Fibroblast of peridontal ligament (primary cell): Measurements from ENCODE around the gene CDKAL1.

Experiments used
- DNase-seq: peaks from one replicate; pipeline ENCODE4 v3.0.0-alpha.2; 2010; ENCODE audit errors: extremely low read depth

CDKAL1 gene

DNA sequence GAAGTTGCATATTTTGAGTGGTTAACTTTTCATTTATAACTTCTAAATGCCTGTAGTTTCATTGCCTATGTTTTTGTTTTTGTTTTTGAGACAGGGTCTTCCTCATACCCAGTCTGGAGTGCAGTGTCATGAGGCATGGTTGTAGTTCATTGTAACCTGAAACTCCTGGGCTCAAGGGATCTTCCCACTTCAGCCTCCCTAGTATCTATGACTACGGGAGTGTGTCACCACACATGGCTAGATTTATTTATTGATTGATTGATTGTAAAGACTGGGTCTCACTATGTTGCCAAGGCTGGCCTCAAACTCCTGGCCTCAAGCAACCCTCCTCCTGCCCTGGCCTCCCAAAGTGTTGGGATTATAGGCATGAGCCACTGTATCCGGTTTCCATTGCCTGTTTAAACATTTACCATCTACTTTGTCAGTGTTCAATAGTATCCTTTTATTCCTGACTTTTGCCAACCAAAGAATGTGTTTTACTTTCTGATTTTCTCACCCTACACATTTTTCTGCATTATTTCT lies 144.6 kb downstream of the CDKAL1 start:
- DNase-seq = no peak

DNA sequence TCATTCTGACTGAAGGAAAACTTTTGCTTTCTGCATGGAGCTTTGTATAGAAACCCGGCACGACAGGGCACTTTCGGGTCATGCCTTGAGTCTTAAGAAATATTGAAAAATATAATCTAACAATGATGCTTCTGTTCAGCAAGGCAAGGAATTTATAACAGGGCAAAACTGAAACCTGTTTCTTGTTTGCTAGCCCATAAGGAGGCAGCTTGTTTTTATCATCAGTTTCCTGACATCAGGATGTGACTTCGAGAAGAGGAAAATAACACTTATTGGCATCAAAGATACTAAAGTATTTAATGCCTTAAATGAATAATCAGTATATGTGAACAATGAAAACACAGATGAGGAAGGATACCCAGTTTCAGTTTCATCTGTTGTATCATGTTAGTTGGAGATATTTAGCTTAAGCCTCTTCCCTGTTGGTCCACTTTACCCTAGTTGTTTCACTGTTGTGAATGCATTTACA lies 146.5 kb downstream of the CDKAL1 start:
- DNase-seq = peak; percentile 45

DNA sequence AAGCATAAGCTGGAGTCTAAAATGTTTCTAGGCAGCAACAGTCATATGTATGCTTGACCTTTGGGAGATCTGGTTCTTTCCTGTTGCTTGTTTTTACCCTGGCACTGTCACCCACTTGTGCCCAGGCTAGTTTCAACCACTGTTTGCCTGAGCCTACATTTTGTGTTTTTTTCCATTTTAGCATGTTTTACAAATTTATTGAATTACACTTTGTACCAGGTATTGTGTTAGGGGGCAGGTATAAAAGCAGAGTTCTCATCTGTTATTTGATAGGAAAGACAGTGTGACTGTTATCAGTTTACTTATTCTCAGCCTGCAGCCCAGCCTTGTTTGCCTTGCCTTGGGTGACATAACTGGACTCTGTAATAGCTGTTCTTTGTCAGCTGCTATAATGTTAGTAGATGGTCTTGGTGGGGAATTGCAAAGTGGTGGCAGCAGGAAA lies 147.0 kb downstream of the CDKAL1 start:
- DNase-seq = no peak

DNA sequence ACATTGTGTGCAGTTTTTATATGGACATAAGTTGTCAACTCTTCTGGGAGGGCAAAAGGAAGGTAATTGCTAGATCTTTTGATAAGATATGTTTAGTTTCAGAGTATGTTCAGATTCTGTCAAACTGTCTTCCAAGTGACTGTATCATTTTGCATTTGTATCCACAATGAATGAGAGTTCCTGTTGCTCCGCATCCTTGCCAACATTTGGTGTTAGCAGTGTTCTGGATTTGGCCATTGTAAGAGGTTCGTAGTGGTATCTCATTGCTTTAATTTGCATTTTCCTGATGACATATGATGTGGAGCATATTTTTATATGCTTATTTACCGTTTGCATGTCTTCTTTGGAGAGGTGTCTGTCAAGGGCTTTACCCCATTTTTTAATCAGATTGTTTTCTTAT lies 150.2 kb downstream of the CDKAL1 start:
- no peak for DNase-seq

DNA sequence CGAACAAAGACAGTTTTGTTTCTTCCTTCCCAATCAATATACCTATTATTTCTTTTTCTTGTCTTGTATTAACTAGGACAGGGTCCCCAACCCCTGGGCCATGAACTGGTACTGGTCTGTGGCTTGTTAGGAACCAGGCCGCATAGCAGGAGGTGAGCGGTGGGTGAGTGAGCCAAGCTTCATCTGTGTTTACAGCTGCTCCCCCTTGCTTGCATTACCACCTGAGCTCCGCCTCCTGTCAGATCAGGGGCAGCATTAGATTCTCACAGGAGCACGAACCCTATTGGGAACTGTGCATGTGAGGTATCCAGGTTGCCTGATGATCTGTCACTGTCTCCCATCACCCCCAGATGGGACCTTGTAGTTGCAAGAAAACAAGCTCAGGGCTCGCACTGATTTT lies 151.9 kb downstream of the CDKAL1 start:
- no peak for DNase-seq

DNA sequence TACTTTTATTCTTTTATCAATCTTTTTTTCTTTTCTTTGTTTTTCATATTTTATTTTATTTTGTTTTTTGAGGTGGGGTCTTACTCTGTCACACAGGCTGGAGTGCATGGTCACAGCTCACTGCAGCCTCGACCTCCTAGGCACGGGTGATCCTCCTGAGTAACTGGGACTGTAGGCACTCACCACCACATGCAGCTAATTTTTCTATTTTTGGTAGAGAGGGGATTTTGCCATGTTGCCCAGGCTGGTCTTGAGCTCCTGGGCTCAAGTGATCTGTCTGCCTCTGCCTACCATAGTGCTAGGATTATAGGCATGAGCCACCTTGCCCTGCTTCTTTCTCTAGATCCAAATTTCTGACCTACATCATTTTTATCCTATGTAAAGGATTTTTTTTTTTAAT lies 153.2 kb downstream of the CDKAL1 start:
- DNase-seq = no peak

DNA sequence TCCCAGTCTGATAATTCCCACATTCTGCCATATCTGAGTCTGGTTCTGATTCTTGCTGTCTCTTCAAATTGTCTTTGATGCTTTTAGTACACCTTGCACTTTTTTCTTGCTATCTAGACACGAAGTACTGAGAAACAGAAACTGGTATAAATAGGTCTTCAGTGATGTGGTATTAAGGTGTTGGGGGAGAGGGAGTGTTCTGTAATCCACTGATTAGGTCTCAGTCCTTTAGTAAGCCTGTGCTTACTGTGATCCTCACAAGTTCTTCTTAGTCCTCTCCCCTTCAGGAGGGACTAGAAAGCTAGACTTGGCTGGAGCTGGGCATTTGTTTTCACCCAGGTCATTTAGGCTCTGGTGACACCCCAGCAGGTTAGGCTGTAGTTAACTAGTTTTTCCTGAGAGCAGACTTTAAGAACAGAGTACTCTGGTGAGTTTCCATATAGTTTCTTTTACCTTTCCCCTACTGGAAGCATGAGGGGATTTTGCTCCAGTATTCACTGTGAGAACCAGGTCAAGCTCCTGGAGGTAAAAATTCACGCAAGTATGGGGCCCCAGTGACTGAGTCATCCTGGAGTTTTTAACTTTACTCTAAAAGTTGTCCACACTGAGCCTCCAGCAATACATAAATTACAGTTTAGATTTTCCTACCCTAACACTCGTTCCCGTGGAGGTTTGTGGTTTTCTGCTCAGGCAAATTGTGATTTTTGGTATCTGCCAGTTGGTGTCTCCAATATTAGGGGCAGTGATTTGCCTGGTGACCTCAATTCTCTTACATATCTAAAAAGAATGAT lies 154.6 kb downstream of the CDKAL1 start:
- peak; percentile 53 for DNase-seq

DNA sequence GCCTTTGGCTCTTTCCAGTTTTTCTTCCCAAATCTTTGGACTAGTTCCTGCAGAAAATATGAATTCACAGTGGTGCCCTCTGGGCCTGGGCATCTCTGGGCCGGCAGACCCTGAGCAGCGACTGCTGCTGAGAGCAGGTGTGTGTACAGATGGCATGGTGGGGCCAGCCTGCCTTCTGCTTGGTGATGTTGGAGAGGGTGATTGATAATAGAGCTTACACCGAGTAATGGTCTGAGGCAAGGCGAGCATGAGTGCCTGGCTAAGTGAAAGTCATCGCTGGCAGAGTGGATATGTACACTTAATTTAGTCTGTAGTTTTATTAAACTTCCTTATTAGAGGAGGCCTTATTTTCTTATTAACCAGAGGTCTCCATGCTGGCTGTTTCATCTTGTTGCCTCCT lies 156.9 kb downstream of the CDKAL1 start:
- DNase-seq = no peak

DNA sequence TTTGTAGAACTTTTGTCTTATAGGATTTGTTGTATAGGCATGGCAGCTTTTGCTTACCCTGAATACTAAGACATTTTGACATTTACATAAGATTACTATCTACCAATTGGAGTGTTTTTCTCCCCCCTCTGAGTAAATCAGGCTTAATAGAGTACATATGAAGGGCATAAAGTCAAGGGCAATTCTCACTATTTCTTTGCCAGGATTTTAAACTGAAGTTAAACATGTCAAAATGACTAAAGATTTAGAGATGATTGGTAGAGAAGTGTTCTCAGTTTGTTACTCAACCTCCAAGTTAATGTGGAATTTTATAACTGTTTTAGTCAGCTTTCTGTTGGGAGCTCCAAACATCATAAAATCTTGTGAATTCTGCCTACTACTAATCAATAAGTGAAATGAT lies 157.8 kb downstream of the CDKAL1 start:
- peak; percentile 79 for DNase-seq

DNA sequence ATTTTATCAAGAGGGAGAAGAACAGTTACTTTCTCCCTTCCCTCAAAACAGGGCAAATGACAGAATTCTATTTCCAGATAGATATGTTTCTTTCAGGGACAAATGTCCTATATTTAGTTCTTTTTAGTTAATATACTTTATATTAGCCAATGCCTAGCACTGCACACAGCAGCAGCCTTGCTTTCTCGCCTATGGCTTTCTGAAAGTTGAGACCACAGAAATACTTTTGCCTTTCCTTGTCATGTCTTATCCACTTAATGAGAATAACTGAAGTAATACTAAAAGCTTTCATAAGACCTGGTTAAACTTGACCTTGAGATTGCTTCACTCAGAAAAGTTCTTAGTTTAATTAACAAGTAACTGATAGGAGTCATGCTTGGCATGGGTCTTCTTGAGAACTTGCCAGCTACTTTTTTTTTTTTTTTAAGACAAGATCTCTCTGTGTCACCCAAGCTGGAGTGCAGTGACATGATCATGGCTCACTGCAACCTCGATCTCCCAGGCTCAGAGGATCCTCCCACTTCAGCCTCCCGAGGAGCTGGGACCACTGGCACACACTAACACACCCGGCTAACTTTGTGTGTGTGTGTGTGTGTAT lies 159.3 kb downstream of the CDKAL1 start:
- DNase-seq = peak; percentile 27

DNA sequence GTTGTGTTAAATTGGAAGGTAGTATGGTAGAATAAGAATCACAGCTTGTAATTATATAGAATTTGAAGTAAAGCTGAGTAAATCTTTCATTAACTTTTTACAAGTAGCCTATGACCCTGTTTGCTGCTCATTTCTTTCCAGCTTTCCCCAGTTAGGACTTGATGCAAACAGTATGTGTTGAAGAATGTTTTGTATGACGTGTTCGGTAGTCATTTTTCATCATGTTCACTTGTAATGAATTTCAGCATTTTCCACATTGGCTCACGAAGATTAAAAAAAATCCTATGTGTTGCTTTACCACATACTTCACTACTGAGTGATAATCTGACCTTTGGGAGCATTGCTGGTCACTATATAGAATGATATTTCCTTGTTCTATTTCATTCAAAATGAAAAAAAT lies 162.4 kb downstream of the CDKAL1 start:
- peak; percentile 63 for DNase-seq

DNA sequence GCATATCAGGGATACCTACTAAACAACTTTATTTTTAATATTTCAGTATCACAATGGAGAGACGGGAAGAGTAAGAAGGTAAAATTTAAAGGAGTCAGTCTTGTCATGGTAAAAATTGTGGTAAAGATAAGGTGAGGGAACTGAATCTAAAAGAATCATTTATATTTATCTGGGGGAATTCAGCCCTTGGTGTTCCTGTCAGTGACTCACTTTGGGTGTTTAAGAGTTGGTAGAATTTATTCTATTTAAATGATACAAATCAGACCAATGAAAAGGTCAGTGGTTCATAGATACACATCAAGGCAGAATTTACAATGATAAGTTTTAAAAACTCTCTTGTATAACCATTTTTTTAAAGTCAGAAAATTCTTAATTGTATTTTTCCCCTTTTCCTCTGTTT lies 164.4 kb downstream of the CDKAL1 start:
- no peak for DNase-seq

DNA sequence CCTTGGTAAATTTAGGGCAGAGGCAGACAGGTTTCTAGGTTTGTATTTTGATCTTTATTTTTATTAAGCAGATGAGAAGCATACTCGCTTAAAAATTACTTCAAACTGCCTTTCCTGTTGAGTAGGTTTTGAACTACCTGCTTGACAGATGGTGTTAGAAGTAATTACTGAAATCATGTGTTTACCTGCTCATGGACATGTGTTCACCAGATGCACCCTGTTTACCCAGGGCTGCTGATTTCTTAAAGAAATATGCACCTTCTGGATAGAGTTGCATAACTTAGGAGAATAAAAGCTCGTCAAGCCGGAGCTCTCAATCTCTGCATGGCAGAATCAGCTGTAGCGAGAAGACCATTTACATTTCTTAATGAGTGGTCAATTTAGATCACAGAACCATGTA lies 165.1 kb downstream of the CDKAL1 start:
- no peak for DNase-seq

DNA sequence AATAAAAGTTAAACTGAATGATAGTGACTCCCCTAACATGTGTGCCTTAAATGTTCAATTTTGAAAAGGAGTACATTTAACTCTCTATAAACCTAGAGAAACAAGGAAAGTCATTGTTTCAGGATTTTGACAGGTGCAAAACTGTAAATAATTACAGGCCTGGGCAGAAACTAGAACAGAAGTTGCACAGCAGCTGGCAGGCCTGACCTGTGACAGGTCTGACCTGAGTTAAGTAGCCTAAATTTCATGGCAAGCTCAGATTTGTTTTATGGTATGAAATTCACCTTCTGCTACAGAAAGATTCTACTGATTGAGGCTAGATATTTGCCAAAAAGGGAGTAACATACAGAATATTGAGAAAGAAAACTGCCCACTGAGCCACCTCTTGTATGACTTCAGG lies 166.1 kb downstream of the CDKAL1 start:
- no peak for DNase-seq

DNA sequence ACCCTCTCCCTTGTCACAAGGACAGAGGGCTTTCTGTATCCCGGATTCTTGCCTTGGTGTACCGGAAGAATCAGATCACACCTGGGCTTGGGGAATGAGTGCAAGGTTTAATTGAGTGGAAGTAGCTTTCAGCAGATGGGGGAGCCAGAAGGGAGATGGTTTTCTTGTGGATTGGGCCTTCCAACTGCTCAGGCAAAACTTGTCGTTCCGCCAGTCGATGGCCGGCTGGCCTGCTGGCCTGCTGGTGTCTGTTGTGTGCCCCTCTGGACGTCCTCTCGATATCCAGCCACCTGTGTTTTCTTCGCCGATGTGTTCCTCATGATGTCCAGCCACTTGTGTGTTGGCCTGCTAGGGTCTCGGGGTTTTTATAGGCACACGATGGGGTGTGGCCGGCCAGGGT lies 168.1 kb downstream of the CDKAL1 start:
- DNase-seq = no peak

DNA sequence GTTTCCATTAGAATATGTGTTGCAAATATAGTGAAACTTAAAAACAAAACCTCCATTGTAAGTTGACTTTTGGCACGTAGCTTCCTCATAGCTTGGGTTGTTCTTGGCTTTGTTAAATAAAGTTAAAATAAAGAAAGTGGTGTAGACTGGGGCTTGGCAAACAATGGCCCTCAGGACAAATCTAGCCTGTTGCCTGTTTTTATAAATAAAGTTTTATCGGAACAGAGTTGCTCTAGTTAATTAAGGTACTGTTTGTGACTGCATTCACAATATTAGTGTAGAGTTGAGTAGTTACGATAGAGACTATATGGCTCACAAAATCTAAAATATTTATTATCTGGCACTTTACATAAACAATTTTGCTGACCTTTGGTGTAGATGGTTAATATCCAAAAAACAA lies 168.8 kb downstream of the CDKAL1 start:
- no peak for DNase-seq

DNA sequence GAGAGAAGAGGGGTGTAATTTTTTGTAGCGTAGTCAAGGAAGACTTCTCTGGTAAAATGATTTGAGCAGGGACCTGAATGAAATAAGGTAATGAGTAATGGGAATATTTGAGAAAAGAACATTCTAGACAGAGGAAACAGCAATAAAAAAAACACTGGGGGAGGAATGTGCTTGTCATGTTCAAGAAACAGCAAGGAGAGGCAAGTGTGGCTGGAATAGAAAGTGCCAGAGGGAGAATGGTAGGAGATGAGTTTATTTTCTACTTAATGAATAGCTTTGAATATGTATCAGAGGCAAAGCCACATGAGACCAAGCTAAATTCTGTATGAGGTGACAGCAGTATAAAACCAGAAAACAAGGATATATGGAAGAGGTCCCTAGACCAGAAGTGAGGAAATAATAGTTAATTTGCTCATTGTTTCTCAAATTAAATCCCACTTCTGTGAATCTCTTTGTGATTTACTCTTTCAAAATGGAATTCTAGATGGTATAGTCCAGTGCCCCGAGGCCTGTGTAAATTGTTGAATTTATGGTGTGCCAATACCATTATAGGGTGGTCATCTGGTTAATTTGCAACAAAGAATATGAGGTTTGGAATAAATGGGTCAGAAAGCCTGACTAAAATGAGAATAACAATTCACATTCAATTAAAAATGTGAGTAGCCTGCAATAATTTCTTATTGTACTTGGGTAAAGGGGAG lies 170.2 kb downstream of the CDKAL1 start:
- DNase-seq = no peak

DNA sequence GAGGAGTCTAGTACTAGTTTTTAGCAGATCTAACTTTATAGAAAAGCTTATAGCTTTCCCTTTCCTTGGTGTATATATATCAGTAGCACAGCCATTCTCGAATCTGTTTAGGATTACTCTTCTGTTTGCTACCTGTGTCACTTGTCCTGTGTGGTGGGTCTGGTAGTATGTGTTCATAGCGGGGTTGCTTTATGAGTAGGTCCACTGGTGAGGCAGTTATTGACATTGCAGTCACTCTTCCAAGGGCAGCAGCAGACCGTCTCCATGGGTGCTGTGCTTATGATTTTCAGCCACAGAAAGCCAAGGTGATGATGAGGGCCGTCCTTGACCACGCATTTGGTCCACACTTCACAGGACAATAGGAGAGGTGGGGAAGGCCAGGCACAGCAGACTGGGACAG lies 171.5 kb downstream of the CDKAL1 start:
- DNase-seq = no peak

DNA sequence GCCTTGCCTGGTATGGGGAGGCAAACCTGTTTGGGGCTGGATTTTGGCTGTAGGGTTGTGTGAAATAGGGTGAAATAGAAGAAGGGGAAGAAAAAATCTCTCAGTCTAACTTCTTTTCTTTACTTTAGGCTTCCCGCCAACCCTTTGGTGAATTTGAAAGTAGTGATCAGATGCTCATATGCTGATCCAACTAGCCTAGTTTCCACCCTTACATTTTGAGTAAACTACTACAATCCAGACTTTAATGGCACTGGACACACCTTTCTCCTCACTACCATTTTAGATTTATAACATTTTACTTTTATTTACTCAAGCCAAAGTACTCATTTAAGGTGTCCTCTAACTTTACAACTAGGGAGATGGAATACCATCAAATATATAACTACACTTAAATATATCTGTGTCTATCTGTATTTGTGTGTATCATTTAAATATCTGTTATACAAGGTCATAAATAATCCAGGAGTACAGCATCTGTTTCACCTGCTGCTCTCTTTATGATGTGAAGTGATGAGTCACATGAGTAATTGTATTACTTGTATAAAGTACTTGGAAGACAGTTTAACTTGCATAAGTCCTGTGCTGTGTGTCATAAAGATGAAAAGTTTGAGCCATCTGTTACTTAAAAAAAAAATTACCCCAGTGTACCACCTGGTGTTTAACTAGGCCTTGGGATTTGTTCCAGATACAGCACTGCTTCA lies 172.1 kb downstream of the CDKAL1 start:
- no peak for DNase-seq

DNA sequence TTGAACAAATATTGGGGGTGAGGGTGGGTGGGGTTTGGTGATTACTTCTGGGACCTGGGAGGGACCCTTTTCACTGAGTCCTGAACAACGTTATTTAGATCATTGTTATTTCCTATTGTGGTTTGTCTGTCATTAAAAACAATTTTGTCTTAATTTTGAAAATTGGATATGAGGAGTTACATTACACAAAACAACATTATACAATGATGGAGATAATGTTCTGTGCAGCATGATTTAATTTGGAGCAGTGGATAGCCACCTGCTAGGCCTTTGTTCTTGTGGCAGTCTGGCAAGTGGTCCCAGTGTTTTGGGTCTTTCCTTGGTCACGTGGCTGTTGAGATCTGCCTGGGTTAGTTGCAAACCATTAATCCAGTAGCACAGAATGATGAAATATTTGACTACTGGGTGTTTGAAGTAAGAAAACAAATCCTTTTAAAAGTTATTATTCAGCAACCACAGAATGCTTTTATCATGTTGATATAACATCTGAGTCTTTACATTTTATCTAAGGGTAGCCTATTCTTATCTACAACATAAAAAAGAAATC lies 172.8 kb downstream of the CDKAL1 start:
- DNase-seq = no peak

DNA sequence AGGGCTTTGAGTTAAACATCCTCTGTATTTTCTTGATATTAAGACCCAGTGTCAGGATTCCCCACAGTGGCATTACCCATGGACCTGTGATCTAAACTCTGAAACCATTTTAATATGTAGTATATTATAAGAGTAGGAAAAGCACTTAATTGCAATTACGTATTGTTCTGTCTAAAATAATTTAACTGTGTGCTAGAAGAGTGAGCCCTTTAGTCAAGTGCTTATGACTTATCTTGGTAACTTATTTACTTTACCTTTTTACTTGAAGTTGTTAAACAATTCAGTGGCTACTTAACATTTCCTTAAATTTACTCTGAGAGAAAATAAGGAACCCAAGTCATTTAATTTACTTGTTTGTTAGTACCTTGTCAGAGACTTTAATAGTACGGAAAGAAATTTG lies 173.6 kb downstream of the CDKAL1 start:
- no peak for DNase-seq
